Astrocyte (in vitro differentiated cells and primary cell): ENCODE results near the gene SPG11. TPM values are rescaled to one million over a fixed set of nuclear protein-coding genes. Genes with fewer than 3 reads are reported as not detected.

Experiments used
- DNase-seq: peaks from one replicate; pipeline ENCODE4 v3.0.0-alpha.2; 2010; ENCODE audit warnings: low read depth
- FAIRE-seq: peaks from 2 replicates; lab custom pipeline; 2011; peaks lifted over from hg19 to GRCh38; lab: Jason Lieb, UNC
- H2AFZ ChIP-seq: 2 replicates; pipeline ENCODE4 v1.6.0; 2012; ENCODE audit warnings: low read depth, low read length, inconsistent platforms
- H3K27ac ChIP-seq: 2 replicates; pipeline ENCODE4 v1.5.1; 2011; ENCODE audit warnings: low read depth, low read length, inconsistent platforms
- H3K27me3 ChIP-seq: 2 replicates; pipeline ENCODE4 v1.6.0; 2011; ENCODE audit warnings: low read length, inconsistent platforms; ENCODE audit not compliant: insufficient read depth
- H3K36me3 ChIP-seq: 2 replicates; pipeline ENCODE4 v1.5.1; 2011; ENCODE audit warnings: low read length, inconsistent platforms; ENCODE audit not compliant: insufficient read depth
- H3K4me1 ChIP-seq: 2 replicates; pipeline ENCODE4 v1.5.1; 2011; ENCODE audit warnings: low read length, inconsistent platforms; ENCODE audit not compliant: insufficient read depth
- H3K4me2 ChIP-seq: 2 replicates; pipeline ENCODE4 v1.6.0; 2012; ENCODE audit warnings: low read length, inconsistent platforms
- H3K4me3 ChIP-seq: 2 replicates; pipeline ENCODE4 v1.5.1; 2011; ENCODE audit warnings: low read depth, mild to moderate bottlenecking, low read length, inconsistent platforms; ENCODE audit not compliant: insufficient read depth
- H3K79me2 ChIP-seq: 2 replicates; pipeline ENCODE4 v1.6.0; 2012; ENCODE audit warnings: mild to moderate bottlenecking, low read length, inconsistent platforms; ENCODE audit not compliant: insufficient read depth
- H3K9ac ChIP-seq: 2 replicates; pipeline ENCODE4 v1.6.0; 2012; ENCODE audit warnings: mild to moderate bottlenecking, low read length, inconsistent platforms
- H3K9me3 ChIP-seq: 2 replicates; pipeline ENCODE4 v1.5.1; 2012; ENCODE audit warnings: low read depth, mild to moderate bottlenecking, low read length, inconsistent platforms; ENCODE audit not compliant: insufficient read depth
- H4K20me1 ChIP-seq: 2 replicates; pipeline ENCODE4 v1.6.0; 2012; ENCODE audit warnings: low read length, inconsistent platforms; ENCODE audit not compliant: insufficient read depth
- H3K27ac Mint-ChIP-seq: one replicate; pipeline ENCODE4 v1.8.0; 2021; ENCODE audit warnings: mild to moderate bottlenecking, mixed read lengths; ENCODE audit not compliant: unreplicated experiment
- H3K27me3 Mint-ChIP-seq: one replicate; pipeline ENCODE4 v1.8.0; 2021; ENCODE audit warnings: low read depth, mixed read lengths; ENCODE audit not compliant: unreplicated experiment
- H3K36me3 Mint-ChIP-seq: one replicate; pipeline ENCODE4 v1.8.0; 2021; ENCODE audit warnings: low read depth, mixed read lengths; ENCODE audit not compliant: unreplicated experiment
- H3K4me1 Mint-ChIP-seq: one replicate; pipeline ENCODE4 v1.8.0; 2021; ENCODE audit warnings: low read depth, mixed read lengths; ENCODE audit not compliant: unreplicated experiment
- H3K4me3 Mint-ChIP-seq: one replicate; pipeline ENCODE4 v1.8.0; 2021; ENCODE audit warnings: mild to moderate bottlenecking, moderate library complexity, mixed read lengths; ENCODE audit not compliant: unreplicated experiment
- H3K9me3 Mint-ChIP-seq: one replicate; pipeline ENCODE4 v1.8.0; 2021; ENCODE audit warnings: mild to moderate bottlenecking, mixed read lengths; ENCODE audit not compliant: unreplicated experiment
- EZH2 ChIP-seq: IDR thresholded peaks from 2 replicates; pipeline ENCODE4 v1.6.1; 2012; ENCODE audit warnings: mild to moderate bottlenecking, low read length, inconsistent platforms; ENCODE audit not compliant: insufficient read depth
- total RNA-seq: library from RNA; stranded (reverse); gene quantifications from 2 replicates; pipeline ENCODE4 v1.2.1, GENCODE V29; 2021
- TF ChIP-seq, protein P1 (sequence below): IDR thresholded peaks from 2 replicates; pipeline ENCODE4 v1.5.1; 2011; ENCODE audit warnings: low read depth, mild to moderate bottlenecking, inconsistent platforms, low read length, moderate library complexity; ENCODE audit not compliant: insufficient read depth

Gene SPG11
- total RNA-seq, 1 donor from 2014 or later = 34.4 TPM

DNA sequence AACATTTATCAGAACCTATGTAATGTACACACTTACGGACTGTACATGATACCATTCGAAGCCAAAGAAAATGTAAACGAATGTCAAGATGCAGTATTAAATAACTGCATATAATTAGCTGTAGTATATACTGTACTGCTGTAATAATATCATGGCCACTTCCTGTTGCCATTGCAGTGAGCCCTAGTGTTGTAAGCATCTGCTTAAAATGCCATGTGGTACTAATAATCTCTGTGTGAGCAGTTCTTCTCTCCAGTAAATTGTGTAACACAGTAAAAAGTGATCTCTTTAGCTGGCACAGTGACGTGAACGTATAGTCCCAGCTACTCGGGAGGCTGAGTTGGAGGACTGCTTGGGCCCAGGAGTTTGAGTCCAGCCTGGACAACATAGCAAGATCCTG lies 8.6 kb downstream of the SPG11 start:
- no peak for FAIRE-seq
- Mint-ChIP-seq H3K27ac (no peak overlapping the region), H3K36me3 (peaks cover 11% of the 10 kb centered on the region), H3K27me3 (no peaks in the 10 kb centered on the region), H3K4me3 (no peak overlapping the region), H3K4me1 (no peaks in the 10 kb centered on the region), H3K9me3 (no peaks in the 10 kb centered on the region)
- Histone ChIP-seq H3K9ac (no peak overlapping the region), H3K36me3 (peaks cover 25% of the 10 kb centered on the region), H3K9me3 (no peaks in the 10 kb centered on the region), H3K27ac (no peak overlapping the region), H3K27me3 (no peaks in the 10 kb centered on the region), H3K79me2 (no peaks in the 10 kb centered on the region), H2AFZ (no peak overlapping the region), H3K4me2 (no peak overlapping the region), H3K4me1 (no peaks in the 10 kb centered on the region), H3K4me3 (no peak overlapping the region), H4K20me1 (no peaks in the 10 kb centered on the region)
- no peak for TF ChIP-seq EZH2
- TF ChIP-seq, protein P1, sequence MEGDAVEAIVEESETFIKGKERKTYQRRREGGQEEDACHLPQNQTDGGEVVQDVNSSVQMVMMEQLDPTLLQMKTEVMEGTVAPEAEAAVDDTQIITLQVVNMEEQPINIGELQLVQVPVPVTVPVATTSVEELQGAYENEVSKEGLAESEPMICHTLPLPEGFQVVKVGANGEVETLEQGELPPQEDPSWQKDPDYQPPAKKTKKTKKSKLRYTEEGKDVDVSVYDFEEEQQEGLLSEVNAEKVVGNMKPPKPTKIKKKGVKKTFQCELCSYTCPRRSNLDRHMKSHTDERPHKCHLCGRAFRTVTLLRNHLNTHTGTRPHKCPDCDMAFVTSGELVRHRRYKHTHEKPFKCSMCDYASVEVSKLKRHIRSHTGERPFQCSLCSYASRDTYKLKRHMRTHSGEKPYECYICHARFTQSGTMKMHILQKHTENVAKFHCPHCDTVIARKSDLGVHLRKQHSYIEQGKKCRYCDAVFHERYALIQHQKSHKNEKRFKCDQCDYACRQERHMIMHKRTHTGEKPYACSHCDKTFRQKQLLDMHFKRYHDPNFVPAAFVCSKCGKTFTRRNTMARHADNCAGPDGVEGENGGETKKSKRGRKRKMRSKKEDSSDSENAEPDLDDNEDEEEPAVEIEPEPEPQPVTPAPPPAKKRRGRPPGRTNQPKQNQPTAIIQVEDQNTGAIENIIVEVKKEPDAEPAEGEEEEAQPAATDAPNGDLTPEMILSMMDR = no peak
- no peak for DNase-seq

DNA sequence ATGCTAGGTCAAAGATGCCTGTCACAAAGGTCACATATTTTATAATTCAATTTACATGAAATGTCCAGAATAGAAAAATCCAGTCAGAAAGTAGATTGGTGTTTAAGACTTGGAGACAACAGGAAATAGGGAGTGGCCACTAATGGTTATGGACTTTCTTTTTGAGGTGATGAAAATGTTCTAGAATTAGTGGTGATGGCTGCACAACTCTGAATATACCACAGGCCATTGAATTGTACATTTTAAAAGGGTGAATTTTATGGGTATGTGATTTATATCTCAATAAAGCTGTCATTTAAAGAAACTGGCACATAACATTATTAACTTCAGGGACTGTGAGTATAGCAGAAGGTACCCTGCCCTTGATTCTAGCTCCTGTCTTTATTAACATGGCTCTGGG lies 15.8 kb downstream of the SPG11 start:
- Histone ChIP-seq H3K27me3 (no peaks in the 10 kb centered on the region), H3K4me1 (no peaks in the 10 kb centered on the region), H3K36me3 (peaks cover 26% of the 10 kb centered on the region), H3K4me3 (no peak overlapping the region), H3K9me3 (no peaks in the 10 kb centered on the region), H3K79me2 (peaks cover 33% of the 10 kb centered on the region), H3K4me2 (no peak overlapping the region), H2AFZ (no peak overlapping the region), H3K27ac (no peak overlapping the region), H3K9ac (no peak overlapping the region), H4K20me1 (peaks cover 5% of the 10 kb centered on the region)
- TF ChIP-seq, protein P1 = no peak
- no peak for TF ChIP-seq EZH2
- Mint-ChIP-seq H3K27ac (no peak overlapping the region), H3K27me3 (no peaks in the 10 kb centered on the region), H3K4me3 (no peak overlapping the region), H3K4me1 (no peaks in the 10 kb centered on the region), H3K9me3 (peaks cover 9% of the 10 kb centered on the region), H3K36me3 (peaks cover 18% of the 10 kb centered on the region)
- no peak for DNase-seq
- FAIRE-seq = no peak

DNA sequence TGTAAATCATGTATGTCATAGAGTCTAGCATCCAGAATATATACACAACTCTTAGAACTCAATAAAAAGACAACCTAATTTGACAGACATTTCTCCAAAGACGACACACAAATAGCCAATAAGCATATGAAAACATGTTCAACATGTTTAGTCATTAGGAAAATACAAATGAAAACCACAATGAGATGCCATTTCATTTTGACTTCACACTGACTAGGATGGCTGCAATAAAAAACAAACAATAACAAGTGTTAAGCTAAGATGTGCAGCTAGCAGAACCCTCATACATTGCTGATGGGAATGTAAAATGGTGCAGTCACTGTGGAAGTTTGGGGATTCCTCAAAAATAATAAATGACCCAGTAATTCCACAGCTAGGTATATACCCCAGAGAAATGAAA lies 16.4 kb downstream of the SPG11 start:
- Histone ChIP-seq H3K36me3 (peaks cover 26% of the 10 kb centered on the region), H3K4me1 (no peaks in the 10 kb centered on the region), H2AFZ (no peak overlapping the region), H4K20me1 (peaks cover 5% of the 10 kb centered on the region), H3K9me3 (no peaks in the 10 kb centered on the region), H3K4me2 (no peak overlapping the region), H3K9ac (no peak overlapping the region), H3K27ac (no peak overlapping the region), H3K79me2 (peaks cover 37% of the 10 kb centered on the region), H3K4me3 (no peak overlapping the region), H3K27me3 (no peaks in the 10 kb centered on the region)
- H3K27ac Mint-ChIP-seq = no peak overlapping the region
- peaks cover 18% of the 10 kb centered on the region for H3K36me3 Mint-ChIP-seq
- no peak for TF ChIP-seq EZH2
- TF ChIP-seq, protein P1 = no peak
- no peaks in the 10 kb centered on the region for H3K27me3 Mint-ChIP-seq
- FAIRE-seq = no peak
- no peaks in the 10 kb centered on the region for H3K4me1 Mint-ChIP-seq
- no peak overlapping the region for H3K4me3 Mint-ChIP-seq
- H3K9me3 Mint-ChIP-seq = peaks cover 9% of the 10 kb centered on the region
- DNase-seq = no peak
